ENCODE data around the gene CA11.
A peak's percentile ranks its signal among the peaks of the same experiment; 100 is the strongest.

Gene CA11

GRCh38 chr19:48648134-48648533 is 2.1 kb upstream of the CA11 start:
- in situ Hi-C loops (cut with HindIII; ENCODE audit: low pct_ligation_motif_present, low sequenced_read_pairs): no loop called here
- Histone ChIP-seq H3K27ac (no peak overlapping the region), H3K27me3 (replicated peaks) (no peaks in the 10 kb centered on the region), H3K4me3 (ENCODE audit: low read depth, low read length) (no peak overlapping the region), H3K36me3 (replicated peaks) (no peaks in the 10 kb centered on the region)
- no peak for DNase-seq
- TF ChIP-seq CTCF (IDR thresholded peaks at IDR 0.05; ENCODE audit: low read depth, low read length, missing control alignments): no peak

GRCh38 chr19:48646722-48647216 is 782 bp upstream of the CA11 start:
- in situ Hi-C loops (cut with HindIII; ENCODE audit: low pct_ligation_motif_present, low sequenced_read_pairs): no loop called here
- Histone ChIP-seq H3K4me3 (ENCODE audit: low read depth, low read length) (no peak overlapping the region), H3K27ac (no peak overlapping the region), H3K27me3 (replicated peaks) (no peaks in the 10 kb centered on the region), H3K36me3 (replicated peaks) (no peaks in the 10 kb centered on the region)
- no peak for DNase-seq
- TF ChIP-seq CTCF (IDR thresholded peaks at IDR 0.05; ENCODE audit: low read depth, low read length, missing control alignments): no peak

GRCh38 chr19:48645620-48646000 is 377 bp downstream of the CA11 start:
- no peak for TF ChIP-seq CTCF (IDR thresholded peaks at IDR 0.05; ENCODE audit: low read depth, low read length, missing control alignments)
- H3K27me3 ChIP-seq (replicated peaks): no peaks in the 10 kb centered on the region
- peak overlapping the region; percentile 52 for H3K4me3 ChIP-seq (ENCODE audit: low read depth, low read length)
- H3K36me3 ChIP-seq (replicated peaks): no peaks in the 10 kb centered on the region
- in situ Hi-C loops (cut with HindIII; ENCODE audit: low pct_ligation_motif_present, low sequenced_read_pairs): no loop called here
- H3K27ac ChIP-seq: no peak overlapping the region
- DNase-seq: no peak

GRCh38 chr19:48644839-48645619 is 958 bp downstream of the CA11 start:
- Histone ChIP-seq H3K36me3 (replicated peaks) (no peaks in the 10 kb centered on the region), H3K4me3 (ENCODE audit: low read depth, low read length) (peak overlapping the region; percentile 30), H3K27ac (no peak overlapping the region), H3K27me3 (replicated peaks) (no peaks in the 10 kb centered on the region)
- TF ChIP-seq CTCF (IDR thresholded peaks at IDR 0.05; ENCODE audit: low read depth, low read length, missing control alignments): no peak
- DNase-seq: peak; percentile 69
- in situ Hi-C loops (cut with HindIII; ENCODE audit: low pct_ligation_motif_present, low sequenced_read_pairs): no loop called here

- Histone ChIP-seq H3K4me3 (ENCODE audit: low read depth, low read length) (no peak overlapping the region), H3K36me3 (replicated peaks) (no peaks in the 10 kb centered on the region), H3K27ac (no peak overlapping the region), H3K27me3 (replicated peaks) (no peaks in the 10 kb centered on the region)
- in situ Hi-C loops (cut with HindIII; ENCODE audit: low pct_ligation_motif_present, low sequenced_read_pairs): no loop called here
- TF ChIP-seq CTCF (IDR thresholded peaks at IDR 0.05; ENCODE audit: low read depth, low read length, missing control alignments): no peak
- DNase-seq: no peak
These were observed 1.6 kb downstream of the CA11 start for GRCh38 chr19:48644355-48644754.

GRCh38 chr19:48642862-48643261 is 3.1 kb downstream of the CA11 start:
- Histone ChIP-seq H3K27ac (no peak overlapping the region), H3K27me3 (replicated peaks) (no peaks in the 10 kb centered on the region), H3K4me3 (ENCODE audit: low read depth, low read length) (no peak overlapping the region), H3K36me3 (replicated peaks) (no peaks in the 10 kb centered on the region)
- in situ Hi-C loops (cut with HindIII; ENCODE audit: low pct_ligation_motif_present, low sequenced_read_pairs): no loop called here
- no peak for TF ChIP-seq CTCF (IDR thresholded peaks at IDR 0.05; ENCODE audit: low read depth, low read length, missing control alignments)
- no peak for DNase-seq
